A549 (cell line): Measurements from ENCODE around the gene BCAS3. TPM values are rescaled to one million over a fixed set of nuclear protein-coding genes. Genes with fewer than 3 reads are reported as not detected.
A peak's percentile ranks its signal among the peaks of the same experiment; 100 is the strongest.

Experiments used
- ATAC-seq, 2 experiments: fragments of 200-7000 bp in 1 of 2; fragments of >200 bp in 1 of 2; cut with Nextera tagmentation in 1 of 2; cut with Tn5 transposase in 1 of 2; 3 replicates each; pipeline versions ENCODE4 v1.8.0 to v1.9.1; 2018 to 2020; ENCODE audit warnings: mild to moderate bottlenecking in 1 of 2, moderate library complexity in 1 of 2
- CTCF ChIA-PET: fragments of 300-600 bp; sonication (Branson Sonifier 250); formaldehyde crosslinking; extraction: SDS; loops from one replicate; lab custom pipeline; 2021; ENCODE audit warnings: antibody characterized with exemption, inconsistent platforms; lab: Yijun Ruan, JAX
- POLR2A ChIA-PET: fragments of 350-600 bp; formaldehyde crosslinking; extraction: SDS; loops from one replicate; lab custom pipeline; 2021; ENCODE audit warnings: antibody characterized with exemption, inconsistent platforms; lab: Yijun Ruan, JAX
- DNase-seq, 2 experiments: peaks; one replicate each; pipeline versions ENCODE4 v3.0.0 to v3.0.0-alpha.2; 2011 to 2016; ENCODE audit warnings: low read depth in 1 of 2, low spot score in 1 of 2
- FAIRE-seq: peaks from 2 replicates; lab custom pipeline; 2011; peaks lifted over from hg19 to GRCh38; lab: Jason Lieb, UNC
- H3K27ac ChIP-seq, 2 experiments: fragments of >200 bp; sonication (Bioruptor Twin); formaldehyde crosslinking; 3 replicates each; pipeline ENCODE4 v1.5.1; 2016 to 2017
- H3K4me1 ChIP-seq: fragments of >200 bp; sonication (Bioruptor Twin); formaldehyde crosslinking; 3 replicates; pipeline ENCODE4 v1.6.1; 2016
- H3K4me2 ChIP-seq: fragments of >200 bp; sonication (Bioruptor Twin); formaldehyde crosslinking; 3 replicates; pipeline ENCODE4 v1.6.1; 2016
- H3K4me3 ChIP-seq: fragments of >200 bp; sonication (Bioruptor Twin); formaldehyde crosslinking; 3 replicates; pipeline ENCODE4 v1.5.1; 2016
- H3K9me3 ChIP-seq: fragments of >200 bp; sonication (Bioruptor Twin); formaldehyde crosslinking; 3 replicates; pipeline ENCODE4 v1.6.1; 2016
- CHD4 ChIP-seq: fragments of 200-600 bp; sonication (generic); IDR thresholded peaks from 2 replicates; pipeline ENCODE4 v1.6.1; 2016; ENCODE audit warnings: antibody characterized with exemption, mild to moderate bottlenecking, borderline replicate concordance
- ELK1 ChIP-seq: fragments of 150-350 bp; IDR thresholded peaks from 2 replicates; pipeline ENCODE4 v1.6.1; 2014; ENCODE audit warnings: low read depth, mild to moderate bottlenecking, low read length
- ESRRA ChIP-seq: fragments of 150-350 bp; IDR thresholded peaks from 2 replicates; pipeline ENCODE4 v1.6.1; 2014; ENCODE audit warnings: mild to moderate bottlenecking, low read length, borderline replicate concordance
- FOSB ChIP-seq: fragments of 250-450 bp; sonication (Bioruptor Pico); IDR thresholded peaks from 2 replicates; pipeline ENCODE4 v1.5.0; 2020; ENCODE audit warnings: mild to moderate bottlenecking, moderate library complexity
- FOSL2 ChIP-seq, 2 experiments: fragments of 450-650 bp in 1 of 2; fragments of >200 bp in 1 of 2; sonication (Bioruptor Twin) in 1 of 2; formaldehyde crosslinking; IDR thresholded peaks; 2 replicates each; pipeline versions ENCODE4 v1.5.0 to v1.6.1; 2016 to 2020; ENCODE audit warnings: mild to moderate bottlenecking in 1 of 2, moderate library complexity in 1 of 2
- HDAC2 ChIP-seq: fragments of 200-600 bp; sonication (generic); IDR thresholded peaks from 2 replicates; pipeline ENCODE4 v1.6.1; 2016
- HMGXB4 ChIP-seq: fragments of 250-450 bp; sonication (Bioruptor Pico); IDR thresholded peaks from 2 replicates; pipeline ENCODE4 v1.5.0; 2021; ENCODE audit warnings: mild to moderate bottlenecking, moderate library complexity, borderline replicate concordance
- HOXA7 ChIP-seq: fragments of 250-450 bp; sonication (Bioruptor Pico); IDR thresholded peaks from 2 replicates; pipeline ENCODE4 v1.5.0; 2020; ENCODE audit warnings: mild to moderate bottlenecking, moderate library complexity
- HOXB5 ChIP-seq: fragments of 250-450 bp; sonication (Bioruptor Pico); IDR thresholded peaks from 2 replicates; pipeline ENCODE4 v1.5.0; 2020; ENCODE audit warnings: mild to moderate bottlenecking, moderate library complexity
- JUN ChIP-seq, 2 experiments: fragments of >200 bp; sonication (Bioruptor Twin); formaldehyde crosslinking; IDR thresholded peaks; 2 replicates in 1 of 2; 3 replicates in 1 of 2; pipeline ENCODE4 v1.6.1; 2016 to 2017
- KDM1A ChIP-seq: fragments of 200-600 bp; sonication (generic); IDR thresholded peaks from 2 replicates; pipeline ENCODE4 v1.6.1; 2016; ENCODE audit warnings: low read depth, mild to moderate bottlenecking
- MAFK ChIP-seq: fragments of 450-650 bp; IDR thresholded peaks from 2 replicates; pipeline ENCODE4 v1.6.1; 2014; ENCODE audit not compliant: partially characterized antibody
- MAZ ChIP-seq: fragments of 150-350 bp; IDR thresholded peaks from 2 replicates; pipeline ENCODE4 v1.6.1; 2014; ENCODE audit warnings: antibody characterized with exemption, low read depth, low read length, borderline replicate concordance
- NFE2L2 ChIP-seq: fragments of 150-350 bp; conservative IDR thresholded peaks from 2 replicates; pipeline ENCODE4 v1.6.1; 2014; ENCODE audit warnings: low read length
- POLR2A ChIP-seq: IDR thresholded peaks from 2 replicates; pipeline ENCODE4 v1.6.1; 2012; ENCODE audit warnings: mild to moderate bottlenecking, low read length
- POLR2AphosphoS2 ChIP-seq: conservative IDR thresholded peaks from 2 replicates; pipeline ENCODE4 v1.6.1; 2012; ENCODE audit warnings: low read length, improper control_type of control experiment, inconsistent platforms
- RAD21 ChIP-seq, 2 experiments: fragments of >200 bp in 1 of 2; sonication (Bioruptor Twin) in 1 of 2; formaldehyde crosslinking in 1 of 2; IDR thresholded peaks in 1 of 2; conservative IDR thresholded peaks in 1 of 2; 2 replicates in 1 of 2; 3 replicates in 1 of 2; pipeline ENCODE4 v1.6.1; 2012 to 2018; ENCODE audit warnings: inconsistent platforms in 1 of 2
- RFX5 ChIP-seq: fragments of 450-650 bp; IDR thresholded peaks from 2 replicates; pipeline ENCODE4 v1.7.1; 2014; ENCODE audit warnings: antibody characterized with exemption, mild to moderate bottlenecking, moderate library complexity
- USF2 ChIP-seq: fragments of 450-650 bp; IDR thresholded peaks from 2 replicates; pipeline ENCODE4 v1.6.1; 2014; ENCODE audit warnings: antibody characterized with exemption
- ZC3H11A ChIP-seq: fragments of 450-650 bp; IDR thresholded peaks from 2 replicates; pipeline ENCODE4 v1.6.1; 2014; ENCODE audit warnings: antibody characterized with exemption, mild to moderate bottlenecking
- ZFP36 ChIP-seq: fragments of 450-650 bp; IDR thresholded peaks from 2 replicates; pipeline ENCODE4 v1.6.1; 2014; ENCODE audit warnings: borderline replicate concordance; ENCODE audit not compliant: partially characterized antibody
- ZNF302 ChIP-seq: fragments of 250-450 bp; sonication (Bioruptor Pico); IDR thresholded peaks from 2 replicates; pipeline ENCODE4 v1.9.0; 2021; ENCODE audit warnings: inconsistent platforms, mild to moderate bottlenecking, moderate library complexity
- WGBS: methylation state at CpG from one replicate; pipeline ENCODE4 v1.1.6; 2017; ENCODE audit errors: missing lambda C conversion rate; 5-methylcytosine and 5-hydroxymethylcytosine counted together
- polyA plus RNA-seq, 4 experiments: library from polyadenylated mRNA; depleted of rRNA in 3 of 4; stranded (reverse); fragments of >200 nt; fragmentation: RNase III in 1 of 4; extraction: RNeasy Plus Mini Kit Qiagen cat#74134 plus additional on column Dnase treatment in 1 of 4; gene quantifications; 2 replicates in 3 of 4; 3 replicates in 1 of 4; pipeline ENCODE4 v1.2.3, GENCODE V29; 2011 to 2017
- TF ChIP-seq, protein P1 (sequence below): fragments of >200 bp; sonication (Bioruptor Twin); formaldehyde crosslinking; IDR thresholded peaks from 2 replicates; pipeline ENCODE4 v1.6.1; 2016
- TF ChIP-seq, protein P2 (sequence below): IDR thresholded peaks from 2 replicates; pipeline ENCODE4 v1.6.1; 2012

BCAS3 gene
- polyA plus RNA-seq, 2 of the 4 experiments (the other 2 are of a cell fraction): 14.7 to 43.4 TPM

- H3K4me1 ChIP-seq: peaks cover 26% of the 10 kb centered on the region
- 95% methylated on average over 12 of the region's 12 CpGs for WGBS
- FAIRE-seq: no peak
- H3K9me3 ChIP-seq: no peaks in the 10 kb centered on the region
- ChIA-PET POLR2A (no interaction called here), CTCF (interaction anchor here (1.1 kb wide), 1 partner anchor 58 kb away, joined by 4 read pairs; no protein-coding TSS in a partner anchor)
- H3K4me3 ChIP-seq: no peak overlapping the region
- TF ChIP-seq HMGXB4 (CRISPR knock-in tag) (no peak), MAZ (no peak), USF2 (no peak), POLR2A (no peak), CHD4 (no peak), ZC3H11A (no peak), ZFP36 (no peak), NFE2L2 (no peak), RFX5 (no peak), KDM1A (no peak), FOSL2 (IDR thresholded peaks at IDR 0.05) (no peak), FOSL2 (CRISPR knock-in tag; IDR thresholded peaks at IDR 0.05) (no peak), HOXB5 (CRISPR knock-in tag) (no peak), HDAC2 (no peak), ELK1 (no peak), HOXA7 (no peak), JUN (IDR thresholded peaks at IDR 0.05) (no peak), RAD21 (conservative IDR thresholded peaks at IDR 0.05 in 1 of 2, IDR thresholded peaks at IDR 0.05 in 1 of 2) (no peak), ZNF302 (no peak)
- no peak overlapping the region for H3K27ac ChIP-seq
- no peak overlapping the region for H3K4me2 ChIP-seq
- DNase-seq: no peak
- no peak for ATAC-seq
Observed at GRCh38 chr17:61353615-61354014, 676.0 kb downstream of the BCAS3 start.

- Histone ChIP-seq H3K4me3 (no peak overlapping the region), H3K4me2 (no peak overlapping the region), H3K4me1 (peaks cover 28% of the 10 kb centered on the region), H3K27ac (peak overlapping the region; percentile 70 to 86), H3K9me3 (no peaks in the 10 kb centered on the region)
- 92% methylated on average over 10 of the region's 10 CpGs for WGBS
- ChIA-PET CTCF (interaction anchor here (0.7 to 2.7 kb wide), 9 partner anchors 12 to 384 kb away, joined by 3 to 7 read pairs (median 4); no protein-coding TSS in a partner anchor), POLR2A (no interaction called here)
- FAIRE-seq (no peak), ATAC-seq (no peak), DNase-seq (no peak)
- TF ChIP-seq, protein P1, sequence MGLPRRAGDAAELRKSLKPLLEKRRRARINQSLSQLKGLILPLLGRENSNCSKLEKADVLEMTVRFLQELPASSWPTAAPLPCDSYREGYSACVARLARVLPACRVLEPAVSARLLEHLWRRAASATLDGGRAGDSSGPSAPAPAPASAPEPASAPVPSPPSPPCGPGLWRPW: no peak
- TF ChIP-seq ESRRA (no peak), POLR2AphosphoS2 (no peak), FOSB (no peak), ELK1 (no peak), MAFK (no peak)
- TF ChIP-seq, protein P2, sequence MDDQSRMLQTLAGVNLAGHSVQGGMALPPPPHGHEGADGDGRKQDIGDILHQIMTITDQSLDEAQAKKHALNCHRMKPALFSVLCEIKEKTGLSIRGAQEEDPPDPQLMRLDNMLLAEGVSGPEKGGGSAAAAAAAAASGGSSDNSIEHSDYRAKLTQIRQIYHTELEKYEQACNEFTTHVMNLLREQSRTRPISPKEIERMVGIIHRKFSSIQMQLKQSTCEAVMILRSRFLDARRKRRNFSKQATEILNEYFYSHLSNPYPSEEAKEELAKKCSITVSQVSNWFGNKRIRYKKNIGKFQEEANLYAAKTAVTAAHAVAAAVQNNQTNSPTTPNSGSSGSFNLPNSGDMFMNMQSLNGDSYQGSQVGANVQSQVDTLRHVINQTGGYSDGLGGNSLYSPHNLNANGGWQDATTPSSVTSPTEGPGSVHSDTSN: no peak
Observed at GRCh38 chr17:61354895-61355874, 677.5 kb downstream of the BCAS3 start.
